GM20000 (cell line): ENCODE measurements around the gene COG7.

Source experiments
- DNase-seq: peaks from one replicate; pipeline ENCODE4 v3.0.0; 2012; ENCODE audit warnings: low spot score
- TF ChIP-seq, protein P1 (sequence below): IDR thresholded peaks from 2 replicates; pipeline ENCODE4 v1.5.1; 2012; ENCODE audit warnings: mild to moderate bottlenecking, control low read depth; ENCODE audit errors: extremely low read depth, missing control alignments

COG7 gene

DNA sequence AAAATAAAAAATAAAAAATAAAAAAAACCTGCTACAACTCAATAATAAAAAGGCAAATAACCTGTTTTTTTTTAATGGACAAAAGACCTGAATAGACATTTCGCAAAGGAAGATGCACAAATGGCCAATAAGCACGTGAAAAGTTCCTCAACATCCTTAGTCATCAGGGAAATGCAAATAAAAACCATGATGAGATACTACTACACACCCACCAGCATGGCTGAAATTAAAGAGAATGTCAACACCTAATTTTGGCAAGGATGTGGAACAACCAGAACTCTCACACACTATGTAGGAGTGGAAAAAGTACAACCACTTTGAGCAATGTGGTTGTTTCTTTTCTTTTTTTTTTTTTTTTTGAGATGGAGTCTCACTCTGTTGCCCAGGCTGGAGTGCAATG lies 24.6 kb downstream of the COG7 start:
- TF ChIP-seq, protein P1, sequence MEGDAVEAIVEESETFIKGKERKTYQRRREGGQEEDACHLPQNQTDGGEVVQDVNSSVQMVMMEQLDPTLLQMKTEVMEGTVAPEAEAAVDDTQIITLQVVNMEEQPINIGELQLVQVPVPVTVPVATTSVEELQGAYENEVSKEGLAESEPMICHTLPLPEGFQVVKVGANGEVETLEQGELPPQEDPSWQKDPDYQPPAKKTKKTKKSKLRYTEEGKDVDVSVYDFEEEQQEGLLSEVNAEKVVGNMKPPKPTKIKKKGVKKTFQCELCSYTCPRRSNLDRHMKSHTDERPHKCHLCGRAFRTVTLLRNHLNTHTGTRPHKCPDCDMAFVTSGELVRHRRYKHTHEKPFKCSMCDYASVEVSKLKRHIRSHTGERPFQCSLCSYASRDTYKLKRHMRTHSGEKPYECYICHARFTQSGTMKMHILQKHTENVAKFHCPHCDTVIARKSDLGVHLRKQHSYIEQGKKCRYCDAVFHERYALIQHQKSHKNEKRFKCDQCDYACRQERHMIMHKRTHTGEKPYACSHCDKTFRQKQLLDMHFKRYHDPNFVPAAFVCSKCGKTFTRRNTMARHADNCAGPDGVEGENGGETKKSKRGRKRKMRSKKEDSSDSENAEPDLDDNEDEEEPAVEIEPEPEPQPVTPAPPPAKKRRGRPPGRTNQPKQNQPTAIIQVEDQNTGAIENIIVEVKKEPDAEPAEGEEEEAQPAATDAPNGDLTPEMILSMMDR, result no peak
- DNase-seq, result no peak

DNA sequence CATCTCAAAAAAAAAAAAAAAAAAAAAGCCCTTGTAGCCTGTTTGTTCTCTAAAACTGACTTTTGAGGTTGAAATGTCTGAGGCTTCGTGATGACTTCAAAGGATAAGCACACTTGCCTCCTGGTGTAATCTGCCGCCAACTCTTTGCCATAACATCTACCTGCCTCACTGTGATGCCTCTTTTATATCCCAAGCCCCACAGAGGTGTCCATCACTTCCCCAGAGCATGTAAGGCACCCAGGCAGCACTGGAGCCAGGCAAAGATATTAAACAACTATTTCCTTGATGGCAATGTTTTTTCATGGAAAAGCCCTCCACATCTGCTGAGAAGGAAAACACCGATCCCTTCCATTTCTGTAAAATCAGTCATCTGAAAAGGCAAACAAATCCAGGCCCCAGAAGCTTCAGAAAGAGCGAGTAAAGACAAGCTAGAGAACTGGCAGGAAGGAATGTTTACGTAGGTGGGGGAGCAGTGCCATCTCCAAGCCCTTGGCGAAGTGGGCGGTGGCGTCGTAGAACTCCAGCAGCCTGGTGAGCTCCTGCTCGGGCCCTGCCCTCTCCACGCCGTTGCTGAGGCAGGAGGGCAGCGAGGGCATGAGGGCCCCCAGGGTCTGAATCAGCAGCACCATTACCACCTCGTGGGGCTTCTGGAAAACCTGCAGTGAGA lies 28.6 kb downstream of the COG7 start:
- DNase-seq, result no peak
- TF ChIP-seq, protein P1, result no peak

DNA sequence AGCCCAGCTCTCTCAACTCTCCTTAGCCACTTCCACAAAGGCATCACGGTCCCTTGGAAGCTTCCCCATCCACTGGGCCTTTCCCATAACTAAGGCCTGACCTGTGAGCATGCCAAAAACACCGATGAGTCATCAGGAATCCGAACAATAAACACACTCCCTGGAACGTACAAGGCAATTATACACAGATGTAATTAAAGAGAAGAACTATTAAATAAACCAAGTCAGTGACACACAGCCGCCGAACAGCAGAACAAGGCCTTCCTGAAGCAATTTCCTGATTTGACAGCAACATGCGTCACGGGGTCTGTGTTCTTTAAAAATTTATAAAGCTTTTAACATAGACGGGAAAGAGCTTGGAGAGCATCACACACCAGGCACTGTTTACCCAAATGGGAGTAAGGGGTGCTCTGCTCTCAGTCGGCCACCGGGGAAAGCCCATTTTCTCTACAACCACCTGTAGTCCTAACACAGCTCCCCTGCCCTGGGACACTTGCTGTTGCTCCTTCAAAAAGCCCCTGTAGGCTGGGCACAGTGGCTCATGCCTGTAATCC lies 29.4 kb downstream of the COG7 start:
- no peak for DNase-seq
- TF ChIP-seq, protein P1, result no peak

- TF ChIP-seq, protein P1, result no peak
- peak; percentile 2 for DNase-seq
These were observed 33.0 kb downstream of the COG7 start for GRCh38 chr16:23420011-23420410.

DNA sequence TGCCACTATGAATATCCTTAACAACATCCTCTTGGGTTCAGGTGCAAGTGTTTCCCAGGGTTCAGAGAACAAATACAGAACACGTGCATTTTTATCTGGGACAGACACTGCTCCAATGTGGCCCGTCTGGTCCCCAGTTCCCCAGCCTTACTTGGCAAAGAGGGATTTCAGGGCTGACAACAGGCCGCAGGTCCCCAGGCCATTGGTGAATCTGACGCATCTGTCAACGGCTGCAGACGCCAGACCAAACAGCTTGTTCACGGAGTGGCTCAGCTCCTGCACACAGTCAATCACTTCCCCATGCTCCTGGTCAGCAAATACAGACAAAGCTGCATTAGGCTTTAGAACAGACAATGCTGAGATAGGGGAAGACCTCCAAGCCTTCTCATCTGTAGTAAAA lies 36.2 kb downstream of the COG7 start:
- TF ChIP-seq, protein P1, result no peak
- no peak for DNase-seq

DNA sequence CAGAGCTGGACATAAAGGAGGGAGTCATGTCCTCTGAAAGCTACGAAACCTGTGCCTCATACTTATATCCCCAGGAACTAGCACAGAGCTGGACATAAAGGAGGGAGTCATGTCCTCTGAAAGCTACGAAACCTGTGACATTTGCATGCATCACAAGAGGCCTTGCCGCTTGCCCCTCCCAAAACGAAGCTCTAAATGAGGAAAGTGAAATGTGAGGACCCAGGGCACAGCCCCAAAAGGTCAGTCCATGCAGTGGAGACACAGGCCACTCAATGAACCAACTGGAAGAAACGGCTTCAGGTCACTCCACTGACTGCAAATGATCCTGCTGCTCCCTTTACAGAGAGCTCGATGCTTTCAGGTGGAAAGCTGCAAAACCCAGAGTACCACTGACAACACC lies 38.3 kb downstream of the COG7 start:
- no peak for DNase-seq

DNA sequence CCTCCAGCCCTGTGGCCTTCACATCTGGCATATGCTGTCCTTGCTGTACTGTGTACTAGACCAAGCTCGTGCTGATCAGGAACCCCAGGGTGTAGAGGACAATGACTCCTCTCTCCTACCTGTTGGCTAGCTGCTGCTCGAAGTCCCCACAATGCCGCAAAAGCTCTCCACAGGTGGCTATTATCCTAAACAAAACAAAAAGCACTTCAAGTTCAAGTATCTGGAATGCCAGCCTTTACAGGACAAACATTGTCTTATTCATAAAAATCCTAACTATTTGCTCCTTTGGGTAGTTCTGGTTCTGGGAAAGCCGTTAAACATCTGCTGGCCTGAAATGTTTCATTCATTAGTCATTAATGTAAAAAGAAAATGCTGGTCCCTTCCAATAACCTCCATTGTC lies 42.8 kb downstream of the COG7 start:
- DNase-seq, result no peak
- TF ChIP-seq, protein P1, result no peak

More for the DNA sequence above, 38.3 kb downstream of the COG7 start:
- TF ChIP-seq, protein P1, result no peak
